Hypothalamus (tissue), 51 donors: ENCODE measurements around the gene MRPS27.
"Not testable (repeated sequence)": the region's sequence is repeated elsewhere in the genome, so short reads cannot be mapped to it uniquely, and the experiment has no call there.

Experiments
- DNase-seq, 51 donors: peaks; one replicate each; lab custom pipeline; 2025; lab: John Stamatoyannopoulos, UW

The MRPS27 gene

GRCh38 chr5:72179816-72180440 is 140.1 kb downstream of the MRPS27 start:
- DNase-seq, result peak in 23 of 51 donors; percentile 5 to 86 (median 41)

GRCh38 chr5:72179028-72179815 is 140.8 kb downstream of the MRPS27 start:
- peak in 44 of 51 donors; percentile 18 to 86 (median 52) for DNase-seq

GRCh38 chr5:72177538-72177937 is 142.5 kb downstream of the MRPS27 start:
- no peak for DNase-seq

- DNase-seq, result no peak
These were observed 147.3 kb downstream of the MRPS27 start for GRCh38 chr5:72172786-72173185.

- DNase-seq, result peak in 2 of 51 donors; percentile 25 to 27
These were observed 148.4 kb downstream of the MRPS27 start for GRCh38 chr5:72171667-72172066.

- DNase-seq, result not testable (repeated sequence)
These were observed 148.9 kb downstream of the MRPS27 start for GRCh38 chr5:72171181-72171580.

- no peak for DNase-seq
These were observed 149.9 kb downstream of the MRPS27 start for GRCh38 chr5:72170101-72170500.
